Measurements from ENCODE around the gene NECTIN3. TPM values are rescaled to one million over a fixed set of nuclear protein-coding genes. Genes with fewer than 3 reads are reported as not detected.

NECTIN3 gene
- total and polyA plus RNA-seq, 2 donors from 2014 or later, result 5.0 to 21.2 TPM

GRCh38 chr3:111069974-111070771, 1.4 kb upstream of the NECTIN3 start:
- no peaks in the 10 kb centered on the region for H3K27me3 ChIP-seq (ENCODE audit: control insufficient read depth, insufficient read depth, low read length)
- H3K4me1 ChIP-seq (ENCODE audit: control insufficient read depth in 2 of 3, insufficient read depth in 2 of 3, low read depth in 1 of 3, low read length in 3 of 3), result peaks cover 5 to 10% (median 6%) of the 10 kb centered on the region in 3 donors
- no peak for FAIRE-seq
- H3K9me3 ChIP-seq (ENCODE audit: control insufficient read depth in 2 of 3, insufficient read depth in 1 of 3, low read length in 3 of 3), result no peaks in the 10 kb centered on the region
- no peak for TF ChIP-seq CTCF (IDR thresholded peaks at IDR 0.05; ENCODE audit: borderline replicate concordance, extremely low read depth, insufficient read depth)
- H3K4me3 ChIP-seq (ENCODE audit: low read length in 3 of 3), result peak overlapping the region; percentile 81 to 97 (median 88)
- H3K27ac ChIP-seq (ENCODE audit: low read depth in 2 of 2, low read length in 2 of 2), result peak overlapping the region; percentile 20 to 76
- DNase-seq, result peak; percentile 37 to 79 (median 58)
- H3K9ac ChIP-seq (ENCODE audit: low read length in 3 of 3), result peak overlapping the region; percentile 70 to 85 (median 83)
- intact Hi-C loops (cut with DNase I), result no loop called here
- no peaks in the 10 kb centered on the region for H3K36me3 ChIP-seq (ENCODE audit: control insufficient read depth in 2 of 3, insufficient read depth in 3 of 3, low read length in 3 of 3)

- DNase-seq, result no peak
- intact Hi-C loops (cut with DNase I), result no loop called here
These were observed 802 bp upstream of the NECTIN3 start for GRCh38 chr3:111070772-111071256.

GRCh38 chr3:111072031-111072921, 660 bp downstream of the NECTIN3 start:
- Histone ChIP-seq H3K27me3 (ENCODE audit: control insufficient read depth, insufficient read depth, low read length) (no peaks in the 10 kb centered on the region), H3K4me1 (ENCODE audit: control insufficient read depth in 2 of 3, insufficient read depth in 2 of 3, low read depth in 1 of 3, low read length in 3 of 3) (peaks cover 5 to 10% (median 6%) of the 10 kb centered on the region in 3 donors), H3K9me3 (ENCODE audit: control insufficient read depth in 2 of 3, insufficient read depth in 1 of 3, low read length in 3 of 3) (no peaks in the 10 kb centered on the region), H3K36me3 (ENCODE audit: control insufficient read depth in 2 of 3, insufficient read depth in 3 of 3, low read length in 3 of 3) (no peaks in the 10 kb centered on the region), H3K9ac (ENCODE audit: low read length in 3 of 3) (peak overlapping the region; percentile 73 to 84 (median 83)), H3K4me3 (ENCODE audit: low read length in 3 of 3) (peak overlapping the region; percentile 57 to 87 (median 83)), H3K27ac (ENCODE audit: low read depth in 2 of 2, low read length in 2 of 2) (peak overlapping the region; percentile 57 to 75)
- FAIRE-seq (no peak), DNase-seq (peak in 4 of 5 donors; percentile 56 to 77 (median 60))
- no peak for TF ChIP-seq CTCF (IDR thresholded peaks at IDR 0.05; ENCODE audit: borderline replicate concordance, extremely low read depth, insufficient read depth)
- intact Hi-C loops (cut with DNase I), result no loop called here

More at GRCh38 chr3:111070772-111071256, 802 bp upstream of the NECTIN3 start:
- H3K4me3 ChIP-seq (ENCODE audit: low read length in 3 of 3), result peak overlapping the region; percentile 81 to 97 (median 88)
- H3K9me3 ChIP-seq (ENCODE audit: control insufficient read depth in 2 of 3, insufficient read depth in 1 of 3, low read length in 3 of 3), result no peaks in the 10 kb centered on the region
- TF ChIP-seq CTCF (IDR thresholded peaks at IDR 0.05; ENCODE audit: borderline replicate concordance, extremely low read depth, insufficient read depth), result no peak
- H3K9ac ChIP-seq (ENCODE audit: low read length in 3 of 3), result peak overlapping the region; percentile 70 to 85 (median 83)
- H3K36me3 ChIP-seq (ENCODE audit: control insufficient read depth in 2 of 3, insufficient read depth in 3 of 3, low read length in 3 of 3), result no peaks in the 10 kb centered on the region
- FAIRE-seq, result no peak
- H3K27ac ChIP-seq (ENCODE audit: low read depth in 2 of 2, low read length in 2 of 2), result peak overlapping the region; percentile 76
- H3K4me1 ChIP-seq (ENCODE audit: control insufficient read depth in 2 of 3, insufficient read depth in 2 of 3, low read depth in 1 of 3, low read length in 3 of 3), result peaks cover 5 to 10% (median 6%) of the 10 kb centered on the region in 3 donors
- H3K27me3 ChIP-seq (ENCODE audit: control insufficient read depth, insufficient read depth, low read length), result no peaks in the 10 kb centered on the region

All from kidney (tissue), 14 donors.